PC-9 (cell line): ENCODE measurements around the gene DCAKD. TPM values are rescaled to one million over a fixed set of nuclear protein-coding genes. Genes with fewer than 3 reads are reported as not detected.

Source experiments
- BruUV-seq: library from RNA; stranded (reverse); fragments of 400-500 nt; replicated peaks from 2 replicates; lab custom pipeline; 2021; lab: Mats Ljungman, UMichigan
- CTCF ChIA-PET: fragments of 300-600 bp; sonication (Branson Sonifier 250); formaldehyde crosslinking; loops from one replicate; lab custom pipeline; 2022; ENCODE audit warnings: antibody characterized with exemption; lab: Charles Lee
- POLR2A ChIA-PET: fragments of 300-600 bp; sonication (Branson Sonifier 250); formaldehyde crosslinking; loops from one replicate; lab custom pipeline; 2022; ENCODE audit warnings: antibody characterized with exemption; ENCODE audit not compliant: unreplicated experiment; lab: Charles Lee
- DNase-seq, 2 experiments: peaks; one replicate each; pipeline versions ENCODE4 v3.0.0 to v3.0.0-alpha.2; 2015 to 2022; ENCODE audit warnings: mixed read lengths in 1 of 2
- H2AFZ ChIP-seq: fragments of 200-600 bp; sonication (generic); 2 replicates; pipeline ENCODE4 v1.8.1; 2017; ENCODE audit warnings: antibody characterized with exemption
- H3F3A ChIP-seq: fragments of 200-600 bp; sonication (generic); 2 replicates; pipeline ENCODE4 v1.8.1; 2017; ENCODE audit warnings: antibody characterized with exemption, mild to moderate bottlenecking, low read depth; ENCODE audit not compliant: insufficient read depth
- H3K27ac ChIP-seq: fragments of 200-600 bp; sonication (generic); 2 replicates; pipeline ENCODE4 v1.6.1; 2016; ENCODE audit warnings: mixed run types
- H3K27me3 ChIP-seq: fragments of 200-600 bp; sonication (generic); 2 replicates; pipeline ENCODE4 v1.6.1; 2016; ENCODE audit warnings: low read depth, mixed run types; ENCODE audit not compliant: insufficient read depth
- H3K36me3 ChIP-seq: fragments of 200-600 bp; sonication (generic); 2 replicates; pipeline ENCODE4 v1.6.1; 2016; ENCODE audit warnings: low read depth, mixed run types
- H3K4me1 ChIP-seq: fragments of 200-600 bp; sonication (generic); replicated peaks from 2 replicates; pipeline ENCODE4 v1.6.1; 2016; ENCODE audit warnings: mixed run types; ENCODE audit not compliant: insufficient read depth
- H3K4me2 ChIP-seq: fragments of 200-600 bp; sonication (generic); 2 replicates; pipeline ENCODE4 v1.6.1; 2017; ENCODE audit warnings: mixed run types
- H3K4me3 ChIP-seq: fragments of 200-600 bp; sonication (generic); 2 replicates; pipeline ENCODE4 v1.6.1; 2016; ENCODE audit warnings: mixed run types
- H3K79me2 ChIP-seq: fragments of 200-600 bp; sonication (generic); 2 replicates; pipeline ENCODE4 v1.6.1; 2017; ENCODE audit warnings: low read depth, mixed run types
- H3K9me2 ChIP-seq: fragments of 200-600 bp; sonication (generic); 2 replicates; pipeline ENCODE4 v1.8.1; 2017; ENCODE audit warnings: mild to moderate bottlenecking; ENCODE audit not compliant: insufficient read depth
- H3K9me3 ChIP-seq: fragments of 200-600 bp; sonication (generic); 2 replicates; pipeline ENCODE4 v1.8.1; 2016; ENCODE audit warnings: low read depth; ENCODE audit not compliant: insufficient read depth
- H4K20me1 ChIP-seq: fragments of 200-600 bp; sonication (generic); 2 replicates; pipeline ENCODE4 v1.8.1; 2017; ENCODE audit not compliant: insufficient read depth
- EZH2 ChIP-seq: fragments of 200-600 bp; sonication (generic); IDR thresholded peaks from 2 replicates; pipeline ENCODE4 v1.8.0; 2017; ENCODE audit warnings: antibody characterized with exemption, low read depth
- intact Hi-C: fragments of 100-400 bp; cut with micrococcal nuclease; formaldehyde crosslinking; loops from one replicate; pipeline ENCODE4 v1.10.0; 2022; ENCODE audit not compliant: unreplicated experiment
- total RNA-seq: library from RNA; stranded (reverse); gene quantifications from 2 replicates; pipeline ENCODE4 v1.2.3, GENCODE V29; 2021
- TF ChIP-seq, protein P1 (sequence below): fragments of 200-600 bp; sonication (generic); conservative IDR thresholded peaks from 2 replicates; pipeline ENCODE4 v1.6.1; 2017; ENCODE audit warnings: mixed run types, antibody characterized with exemption, mild to moderate bottlenecking, moderate library complexity

The DCAKD gene
- total RNA-seq, 1 experiment from 2014 or later, result 68.8 TPM

DNA sequence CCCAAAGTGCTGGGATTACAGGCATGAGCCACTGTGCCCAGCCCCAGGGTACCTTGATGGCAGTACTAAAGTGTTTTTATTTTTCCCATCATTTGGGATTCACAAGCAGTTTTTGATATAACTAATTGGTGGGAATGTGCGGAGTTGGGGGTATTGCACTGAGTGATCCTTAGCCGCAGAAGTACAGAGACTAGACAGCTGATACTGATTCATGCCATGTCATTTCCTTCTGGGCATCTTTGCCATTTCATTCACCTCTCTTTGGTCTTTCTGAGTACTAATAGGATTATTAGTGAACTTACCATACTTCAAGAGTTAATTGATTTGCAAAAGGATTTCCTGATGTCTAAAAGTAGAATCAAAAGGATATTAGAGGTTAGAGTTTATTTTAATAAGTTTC is 19.4 kb upstream of the DCAKD start:
- no peak overlapping the region for H3K27ac ChIP-seq

DNA sequence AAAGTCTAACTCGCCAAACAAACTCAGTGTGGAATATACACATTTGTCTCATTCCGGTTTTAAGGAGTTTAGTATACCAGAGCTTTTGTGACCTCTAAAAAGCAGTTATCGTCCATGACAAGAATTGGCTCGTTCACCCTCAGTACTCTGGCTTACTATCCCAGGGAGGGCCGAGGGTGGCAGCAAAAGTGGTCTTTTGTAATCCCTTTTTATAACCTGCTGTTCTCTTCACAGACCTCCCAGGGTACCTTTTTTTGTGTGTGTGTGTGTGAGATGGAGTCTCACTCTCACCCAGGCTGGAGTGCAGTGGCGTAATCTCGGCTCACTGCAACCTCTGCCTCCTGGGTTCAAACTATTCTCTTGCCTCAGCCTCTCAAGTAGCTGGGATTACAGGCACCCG is 18.6 kb upstream of the DCAKD start:
- no peaks in the 10 kb centered on the region for H3K9me2 ChIP-seq
- H3K9me3 ChIP-seq, result no peaks in the 10 kb centered on the region
- peaks cover 39% of the 10 kb centered on the region for H4K20me1 ChIP-seq
- H3K27ac ChIP-seq, result no peak overlapping the region
- BruUV-seq, result no TSS peak
- intact Hi-C loops, result no loop called here
- ChIA-PET POLR2A (no interaction called here), CTCF (no interaction called here)
- H3K4me2 ChIP-seq, result no peak overlapping the region
- no peaks in the 10 kb centered on the region for H3K4me1 ChIP-seq
- no peak overlapping the region for H2AFZ ChIP-seq
- no peaks in the 10 kb centered on the region for H3K27me3 ChIP-seq
- DNase-seq, result no peak
- no peak for TF ChIP-seq EZH2
- TF ChIP-seq, protein P1, sequence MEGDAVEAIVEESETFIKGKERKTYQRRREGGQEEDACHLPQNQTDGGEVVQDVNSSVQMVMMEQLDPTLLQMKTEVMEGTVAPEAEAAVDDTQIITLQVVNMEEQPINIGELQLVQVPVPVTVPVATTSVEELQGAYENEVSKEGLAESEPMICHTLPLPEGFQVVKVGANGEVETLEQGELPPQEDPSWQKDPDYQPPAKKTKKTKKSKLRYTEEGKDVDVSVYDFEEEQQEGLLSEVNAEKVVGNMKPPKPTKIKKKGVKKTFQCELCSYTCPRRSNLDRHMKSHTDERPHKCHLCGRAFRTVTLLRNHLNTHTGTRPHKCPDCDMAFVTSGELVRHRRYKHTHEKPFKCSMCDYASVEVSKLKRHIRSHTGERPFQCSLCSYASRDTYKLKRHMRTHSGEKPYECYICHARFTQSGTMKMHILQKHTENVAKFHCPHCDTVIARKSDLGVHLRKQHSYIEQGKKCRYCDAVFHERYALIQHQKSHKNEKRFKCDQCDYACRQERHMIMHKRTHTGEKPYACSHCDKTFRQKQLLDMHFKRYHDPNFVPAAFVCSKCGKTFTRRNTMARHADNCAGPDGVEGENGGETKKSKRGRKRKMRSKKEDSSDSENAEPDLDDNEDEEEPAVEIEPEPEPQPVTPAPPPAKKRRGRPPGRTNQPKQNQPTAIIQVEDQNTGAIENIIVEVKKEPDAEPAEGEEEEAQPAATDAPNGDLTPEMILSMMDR, result no peak
- H3K79me2 ChIP-seq, result peaks cover 85% of the 10 kb centered on the region
- peaks cover 23% of the 10 kb centered on the region for H3K36me3 ChIP-seq
- H3K4me3 ChIP-seq, result no peak overlapping the region
- H3F3A ChIP-seq, result peaks cover 12% of the 10 kb centered on the region; the same call in 1 of the 2 replicates

More for the DNA sequence above, 19.4 kb upstream of the DCAKD start:
- peaks cover 85% of the 10 kb centered on the region for H3K79me2 ChIP-seq
- TF ChIP-seq EZH2, result no peak
- TF ChIP-seq, protein P1, result no peak
- H3K9me2 ChIP-seq, result no peaks in the 10 kb centered on the region
- H3K27me3 ChIP-seq, result no peaks in the 10 kb centered on the region
- ChIA-PET POLR2A (no interaction called here), CTCF (no interaction called here)
- intact Hi-C loops, result no loop called here
- DNase-seq, result no peak
- no peak overlapping the region for H3K4me2 ChIP-seq
- peaks cover 12% of the 10 kb centered on the region; the same call in 1 of the 2 replicates for H3F3A ChIP-seq
- no TSS peak for BruUV-seq
- H3K4me1 ChIP-seq, result peaks cover under 1% of the 10 kb centered on the region; the same call in 1 of the 2 replicates
- H4K20me1 ChIP-seq, result peaks cover 36% of the 10 kb centered on the region
- no peaks in the 10 kb centered on the region for H3K9me3 ChIP-seq
- no peak overlapping the region for H3K4me3 ChIP-seq
- no peak overlapping the region for H2AFZ ChIP-seq
- H3K36me3 ChIP-seq, result peaks cover 24% of the 10 kb centered on the region

DNA sequence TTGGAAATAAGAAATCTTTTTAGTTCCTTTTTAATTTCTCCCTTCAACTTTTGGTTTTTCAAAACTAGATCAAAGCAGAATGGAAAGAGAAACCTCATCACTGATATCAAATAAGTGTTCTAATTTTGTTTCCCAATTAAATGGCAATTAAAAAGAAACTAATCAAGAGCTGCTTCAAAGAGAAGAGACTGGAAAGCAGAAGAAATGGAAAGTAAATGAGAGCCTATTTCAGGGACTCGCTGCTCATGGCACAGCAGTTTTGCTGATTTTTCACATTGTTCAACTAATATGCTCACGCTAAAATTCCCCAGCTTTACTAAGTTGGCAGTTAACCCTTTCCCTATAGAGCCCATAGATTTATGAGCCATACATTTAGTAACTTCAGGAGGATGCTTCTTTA is 16.2 kb upstream of the DCAKD start:
- no peak for DNase-seq
- H3K27me3 ChIP-seq, result no peaks in the 10 kb centered on the region
- H3K79me2 ChIP-seq, result peaks cover 88% of the 10 kb centered on the region
- no peak overlapping the region for H3K27ac ChIP-seq
- H3K4me3 ChIP-seq, result no peak overlapping the region
- POLR2A ChIA-PET, result no interaction called here
- CTCF ChIA-PET, result no interaction called here
- intact Hi-C loops, result no loop called here
- H4K20me1 ChIP-seq, result peaks cover 48% of the 10 kb centered on the region
- H3K4me2 ChIP-seq, result no peak overlapping the region
- H3K9me2 ChIP-seq, result no peaks in the 10 kb centered on the region
- H3K36me3 ChIP-seq, result peaks cover 10% of the 10 kb centered on the region
- no peak overlapping the region for H2AFZ ChIP-seq
- H3K4me1 ChIP-seq, result peaks cover 5% of the 10 kb centered on the region
- peaks cover 17% of the 10 kb centered on the region; the same call in 1 of the 2 replicates for H3F3A ChIP-seq
- H3K9me3 ChIP-seq, result no peaks in the 10 kb centered on the region
- BruUV-seq, result no TSS peak
- TF ChIP-seq, protein P1, result no peak
- no peak for TF ChIP-seq EZH2
